RWPE1 (cell line): Measurements from ENCODE around the gene CHST2.
A peak's percentile ranks its signal among the peaks of the same experiment; 100 is the strongest.

Experiments
- CTCF ChIA-PET: fragments of 350-600 bp; sonication (Branson Sonifier 250); formaldehyde crosslinking; extraction: SDS; loops from one replicate; lab custom pipeline; 2021; lab: Yijun Ruan, JAX
- POLR2A ChIA-PET: fragments of 400-600 bp; formaldehyde crosslinking; extraction: SDS; loops from one replicate; lab custom pipeline; 2020; ENCODE audit warnings: antibody characterized with exemption; ENCODE audit not compliant: low non-redundant PET; lab: Yijun Ruan, JAX
- DNase-seq: peaks from one replicate; pipeline ENCODE4 v3.0.0; 2012; ENCODE audit warnings: low spot score
- H3K27ac ChIP-seq: fragments of 450-650 bp; 2 replicates; pipeline ENCODE4 v1.5.1; 2017
- CTCF ChIP-seq: fragments of 450-650 bp; conservative IDR thresholded peaks from 2 replicates; pipeline ENCODE4 v1.5.1; 2017; ENCODE audit warnings: low read depth, mild to moderate bottlenecking

Gene CHST2

DNA sequence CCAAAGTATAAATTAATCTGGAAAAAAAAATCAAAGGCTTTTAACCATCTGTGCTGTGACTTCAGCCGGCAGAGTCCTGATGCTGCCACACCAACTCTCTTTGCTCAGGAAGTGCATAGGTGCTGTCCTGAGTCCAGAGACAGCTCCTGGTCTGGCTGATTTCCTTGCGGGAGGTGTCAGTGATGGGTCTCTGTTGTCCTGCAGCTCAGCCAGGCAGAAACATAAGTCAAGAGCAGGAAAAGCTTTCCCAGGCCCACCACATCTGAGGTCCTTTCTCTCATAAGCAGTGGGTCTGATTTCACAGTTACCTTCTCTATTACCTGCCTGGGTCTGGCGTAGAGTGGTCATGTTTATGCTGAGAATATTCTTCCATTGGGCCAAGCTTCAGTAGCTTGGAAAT, 19.4 kb downstream of the CHST2 start:
- ChIA-PET POLR2A (no interaction called here), CTCF (interaction anchor here (0.6 kb wide), 2 partner anchors 535 to 686 kb away, joined by 3 read pairs; no protein-coding TSS in a partner anchor)
- no peak for DNase-seq
- TF ChIP-seq CTCF = no peak
- no peak overlapping the region for H3K27ac ChIP-seq

- TF ChIP-seq CTCF = no peak
- H3K27ac ChIP-seq = no peak overlapping the region; the same call in 1 of the 2 replicates
- POLR2A ChIA-PET = no interaction called here
- CTCF ChIA-PET = no interaction called here
- peak; percentile 48 for DNase-seq
Observed at GRCh38 chr3:143139762-143140161, 20.2 kb downstream of the CHST2 start.

DNA sequence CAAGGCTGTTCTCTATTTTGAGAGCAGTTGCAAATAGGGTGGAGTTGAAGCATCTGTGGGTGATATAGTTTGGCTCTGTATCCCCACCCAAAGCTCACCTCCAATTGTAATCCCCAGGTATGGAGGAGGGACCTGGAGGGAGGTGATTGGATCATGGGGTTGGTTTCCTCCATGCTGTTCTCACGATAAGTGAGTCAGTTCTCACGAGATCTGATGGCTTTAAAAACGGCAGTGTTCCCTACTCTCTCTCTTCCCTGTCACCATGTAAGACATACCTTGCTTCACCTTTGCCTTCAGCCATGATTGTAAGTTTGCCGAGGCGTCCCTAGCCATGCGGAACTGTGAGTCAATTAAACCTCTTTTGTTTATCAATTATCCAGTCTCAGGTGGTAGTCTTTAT, 21.0 kb downstream of the CHST2 start:
- no peak for TF ChIP-seq CTCF
- H3K27ac ChIP-seq = no peak overlapping the region
- DNase-seq = no peak
- CTCF ChIA-PET = no interaction called here
- POLR2A ChIA-PET = no interaction called here

DNA sequence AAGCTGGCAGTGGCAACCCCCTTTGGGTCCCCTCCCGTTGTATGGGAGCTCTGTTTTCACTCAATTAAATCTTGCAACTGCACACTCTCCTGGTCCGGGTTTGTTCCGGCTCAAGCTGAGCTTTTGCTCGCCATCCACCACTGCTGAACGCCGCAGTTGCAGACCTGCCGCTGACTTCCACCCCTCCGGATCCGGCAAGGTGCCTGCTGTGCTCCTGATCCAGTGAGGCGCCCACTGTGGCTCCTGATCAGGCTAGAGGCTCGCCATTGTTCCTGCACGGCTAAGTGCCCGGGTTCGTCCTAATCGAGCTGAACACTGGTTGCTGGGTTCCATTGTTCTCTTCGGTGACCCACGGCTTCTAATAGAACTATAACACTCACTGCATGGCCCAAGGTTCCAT, 22.8 kb downstream of the CHST2 start:
- CTCF ChIA-PET = no interaction called here
- no peak for DNase-seq
- POLR2A ChIA-PET = no interaction called here
- H3K27ac ChIP-seq = no peak overlapping the region
- no peak for TF ChIP-seq CTCF

GRCh38 chr3:143145906-143146305, 26.3 kb downstream of the CHST2 start:
- no peak for DNase-seq
- ChIA-PET POLR2A (no interaction called here), CTCF (interaction anchor here (0.5 kb wide), 1 partner anchor 17 kb away, joined by 3 read pairs; no protein-coding TSS in a partner anchor)
- no peak for TF ChIP-seq CTCF
- no peak overlapping the region for H3K27ac ChIP-seq

GRCh38 chr3:143146486-143147274, 27.1 kb downstream of the CHST2 start:
- no peak for DNase-seq
- POLR2A ChIA-PET = no interaction called here
- TF ChIP-seq CTCF = no peak
- H3K27ac ChIP-seq = no peak overlapping the region
- CTCF ChIA-PET = interaction anchor here (0.5 to 0.6 kb wide), 2 partner anchors 17 to 27 kb away, joined by 3 read pairs; partner anchors contain the start of gene CHST2
